ENCODE measurements around the gene KIF3A. TPM values are rescaled to one million over a fixed set of nuclear protein-coding genes. Genes with fewer than 3 reads are reported as not detected.

KIF3A gene
- total RNA-seq, 1 experiment from 2014 or later, result 12.7 TPM

- no peaks in the 10 kb centered on the region for H3K36me3 ChIP-seq (ENCODE audit: control insufficient read depth in 1 of 2, insufficient read depth in 2 of 2, low read length in 2 of 2)
- ChIA-PET POLR2A (no interaction called here), RAD21 (ENCODE audit: low non-redundant PET in 1 of 2, low total read pairs in 2 of 2, uncharacterized antibody in 2 of 2, unreplicated experiment in 2 of 2) (no interaction called here), CTCF (no interaction called here)
- ATAC-seq (no peak), DNase-seq (ENCODE audit: low read depth, low spot score) (no peak)
- H3K9ac ChIP-seq (ENCODE audit: low read length), result no peak overlapping the region
- H3K4me1 ChIP-seq (ENCODE audit: control insufficient read depth in 1 of 2, insufficient read depth in 2 of 2, low read length in 2 of 2), result peaks cover 6 to 25% of the 10 kb centered on the region in 2 experiments
- H3K4me3 ChIP-seq (replicated peaks in 1 of 2; ENCODE audit: low read depth in 1 of 2, low read length in 2 of 2), result no peak overlapping the region
- no peaks in the 10 kb centered on the region for H4K20me1 ChIP-seq (ENCODE audit: insufficient read depth)
- peaks cover 15% of the 10 kb centered on the region for H3K79me2 ChIP-seq (ENCODE audit: insufficient read depth, low read length)
- no peaks in the 10 kb centered on the region for H3K9me3 ChIP-seq (ENCODE audit: control insufficient read depth in 1 of 2, insufficient read depth in 1 of 2, low read depth in 1 of 2, low read length in 2 of 2)
- H3K27me3 ChIP-seq (ENCODE audit: insufficient read depth, low read length), result no peaks in the 10 kb centered on the region
- no TSS peak for BruUV-seq (replicated peaks)
- no peak overlapping the region for H3K4me2 ChIP-seq (ENCODE audit: low read length)
- H3K9me2 ChIP-seq (ENCODE audit: insufficient read depth), result no peaks in the 10 kb centered on the region
- TF ChIP-seq SP1 (IDR thresholded peaks at IDR 0.05; ENCODE audit: low read depth) (no peak), RAD21 (IDR thresholded peaks at IDR 0.05; ENCODE audit: low read depth) (no peak), ZFX (IDR thresholded peaks at IDR 0.05) (no peak), EGR1 (IDR thresholded peaks at IDR 0.05; ENCODE audit: low read depth) (no peak), SIN3A (IDR thresholded peaks at IDR 0.05; ENCODE audit: low read depth) (no peak), MAX (IDR thresholded peaks at IDR 0.05) (no peak), EZH2 (IDR thresholded peaks at IDR 0.05) (no peak), FOSL1 (IDR thresholded peaks at IDR 0.05; ENCODE audit: low read depth) (no peak), POLR2AphosphoS5 (IDR thresholded peaks at IDR 0.05; ENCODE audit: low read depth, low read length) (no peak), ZNF274 (IDR thresholded peaks at IDR 0.05; ENCODE audit: low read depth, low read length) (no peak), EZH2phosphoT487 (IDR thresholded peaks at IDR 0.05; ENCODE audit: borderline replicate concordance) (no peak), YY1 (IDR thresholded peaks at IDR 0.05; ENCODE audit: extremely low read depth, insufficient replicate concordance, low read depth, low read length) (no peak), ATF3 (IDR thresholded peaks at IDR 0.05) (no peak), POLR2A (IDR thresholded peaks at IDR 0.05; ENCODE audit: borderline replicate concordance, extremely low read depth, insufficient read depth, insufficient read length) (no peak), SRF (IDR thresholded peaks at IDR 0.05; ENCODE audit: low read depth) (no peak)
- intact Hi-C loops (cut with micrococcal nuclease), result no loop called here
- no peak overlapping the region for H2AFZ ChIP-seq (ENCODE audit: low read depth, low read length, poor library complexity, severe bottlenecking)
- no peak overlapping the region for H3K27ac ChIP-seq (ENCODE audit: low read depth, low read length)
Measured at GRCh38 chr5:132778129-132778528, 40.8 kb upstream of the KIF3A start.
